ENCODE results near the gene VIM.
A peak's percentile ranks its signal among the peaks of the same experiment; 100 is the strongest.

The VIM gene

DNA sequence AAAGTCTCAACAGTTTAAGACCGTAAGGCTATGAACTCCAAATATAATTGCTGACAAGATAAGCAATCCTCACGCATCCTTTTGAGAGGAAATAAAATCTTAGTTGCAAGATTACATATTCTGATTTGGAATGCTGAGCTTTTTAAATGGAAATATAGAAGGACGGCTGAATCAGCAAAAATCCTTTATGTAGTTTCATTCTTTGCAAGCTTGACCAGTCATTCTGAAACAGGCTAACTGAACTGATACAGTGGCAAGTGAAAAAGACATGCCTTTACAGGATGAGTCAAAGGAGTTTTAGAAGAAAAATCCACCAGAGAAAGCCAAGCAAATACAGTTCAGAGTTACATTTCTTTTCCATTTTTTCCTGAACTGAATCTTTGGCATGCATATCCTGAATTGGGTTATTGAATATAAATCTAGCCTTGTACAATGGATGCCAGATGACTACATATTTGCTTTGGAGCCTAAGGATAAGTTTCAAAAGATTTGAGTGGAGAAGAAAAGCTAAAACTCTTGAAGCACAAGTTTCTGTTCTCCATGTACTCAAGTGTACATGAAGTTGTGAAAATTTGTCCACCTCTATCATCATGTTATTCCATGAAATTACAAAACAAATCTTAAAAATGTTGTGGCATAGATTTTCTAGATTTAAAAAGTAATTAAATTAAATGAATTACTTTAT is 4.4 kb downstream of the VIM start:
- H3K27ac ChIP-seq = peak overlapping the region; percentile 74
- ChIA-PET POLR2A (ENCODE audit: low non-redundant PET) (no interaction called here), CTCF (interaction anchor here (1.1 kb wide), 1 partner anchor 10 kb away, joined by 3 read pairs; no protein-coding TSS in a partner anchor)
- TF ChIP-seq, protein P1, sequence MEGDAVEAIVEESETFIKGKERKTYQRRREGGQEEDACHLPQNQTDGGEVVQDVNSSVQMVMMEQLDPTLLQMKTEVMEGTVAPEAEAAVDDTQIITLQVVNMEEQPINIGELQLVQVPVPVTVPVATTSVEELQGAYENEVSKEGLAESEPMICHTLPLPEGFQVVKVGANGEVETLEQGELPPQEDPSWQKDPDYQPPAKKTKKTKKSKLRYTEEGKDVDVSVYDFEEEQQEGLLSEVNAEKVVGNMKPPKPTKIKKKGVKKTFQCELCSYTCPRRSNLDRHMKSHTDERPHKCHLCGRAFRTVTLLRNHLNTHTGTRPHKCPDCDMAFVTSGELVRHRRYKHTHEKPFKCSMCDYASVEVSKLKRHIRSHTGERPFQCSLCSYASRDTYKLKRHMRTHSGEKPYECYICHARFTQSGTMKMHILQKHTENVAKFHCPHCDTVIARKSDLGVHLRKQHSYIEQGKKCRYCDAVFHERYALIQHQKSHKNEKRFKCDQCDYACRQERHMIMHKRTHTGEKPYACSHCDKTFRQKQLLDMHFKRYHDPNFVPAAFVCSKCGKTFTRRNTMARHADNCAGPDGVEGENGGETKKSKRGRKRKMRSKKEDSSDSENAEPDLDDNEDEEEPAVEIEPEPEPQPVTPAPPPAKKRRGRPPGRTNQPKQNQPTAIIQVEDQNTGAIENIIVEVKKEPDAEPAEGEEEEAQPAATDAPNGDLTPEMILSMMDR (conservative IDR thresholded peaks at IDR 0.05; ENCODE audit: low read depth) = no peak
- DNase-seq (ENCODE audit: low spot score) = no peak

DNA sequence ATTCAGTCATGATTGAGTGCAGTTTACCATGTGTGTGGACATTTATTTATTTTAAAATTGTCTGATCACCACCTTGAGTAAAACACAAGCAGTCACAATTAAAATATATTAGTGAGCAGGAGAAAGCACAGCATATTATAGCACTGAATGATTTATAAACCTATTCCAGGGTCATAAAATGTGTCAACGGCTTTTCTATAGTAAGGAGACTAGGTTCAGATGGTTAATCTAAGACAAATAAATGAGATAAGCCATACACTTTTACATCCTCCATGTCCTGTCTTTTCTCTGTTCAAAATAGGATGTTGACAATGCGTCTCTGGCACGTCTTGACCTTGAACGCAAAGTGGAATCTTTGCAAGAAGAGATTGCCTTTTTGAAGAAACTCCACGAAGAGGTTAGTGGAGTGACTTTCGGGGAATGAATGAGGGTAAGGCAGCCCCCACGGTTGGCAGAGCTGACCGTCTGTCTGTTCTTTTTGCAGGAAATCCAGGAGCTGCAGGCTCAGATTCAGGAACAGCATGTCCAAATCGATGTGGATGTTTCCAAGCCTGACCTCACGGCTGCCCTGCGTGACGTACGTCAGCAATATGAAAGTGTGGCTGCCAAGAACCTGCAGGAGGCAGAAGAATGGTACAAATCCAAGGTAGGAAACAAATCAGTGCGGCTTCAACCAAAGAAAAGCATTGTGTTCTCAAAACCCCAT is 5.4 kb downstream of the VIM start:
- DNase-seq (ENCODE audit: low spot score) = no peak
- TF ChIP-seq, protein P1 (conservative IDR thresholded peaks at IDR 0.05; ENCODE audit: low read depth) = no peak
- ChIA-PET POLR2A (ENCODE audit: low non-redundant PET) (no interaction called here), CTCF (interaction anchor here (0.9 kb wide), 1 partner anchor 64 kb away, joined by 3 read pairs; no protein-coding TSS in a partner anchor)
- H3K27ac ChIP-seq = peak overlapping the region; percentile 74

DNA sequence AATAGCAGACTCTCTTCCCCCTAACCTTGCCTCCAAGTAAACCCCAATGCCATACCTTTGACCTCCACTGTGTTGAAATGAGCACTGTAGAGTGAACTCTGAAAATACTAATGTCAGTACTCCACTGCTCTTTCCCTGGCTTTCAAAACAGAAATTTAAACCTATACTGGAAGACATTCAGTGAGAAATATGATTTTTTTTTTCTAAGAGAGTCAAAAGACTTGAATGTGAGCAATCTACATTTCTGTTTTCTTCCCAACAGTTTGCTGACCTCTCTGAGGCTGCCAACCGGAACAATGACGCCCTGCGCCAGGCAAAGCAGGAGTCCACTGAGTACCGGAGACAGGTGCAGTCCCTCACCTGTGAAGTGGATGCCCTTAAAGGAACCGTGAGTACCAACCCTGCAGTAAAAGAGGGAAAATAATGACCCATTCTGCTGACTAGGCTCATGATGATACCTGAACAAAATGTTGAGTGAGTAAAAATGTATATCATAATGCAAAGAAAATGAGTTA is 6.4 kb downstream of the VIM start:
- peak overlapping the region; percentile 67 for H3K27ac ChIP-seq
- DNase-seq (ENCODE audit: low spot score) = no peak
- TF ChIP-seq, protein P1 (conservative IDR thresholded peaks at IDR 0.05; ENCODE audit: low read depth) = no peak
- CTCF ChIA-PET = interaction anchor here (0.6 to 0.9 kb wide), 2 partner anchors 12 to 63 kb away, joined by 3 to 5 read pairs; no protein-coding TSS in a partner anchor
- POLR2A ChIA-PET (ENCODE audit: low non-redundant PET) = no interaction called here

DNA sequence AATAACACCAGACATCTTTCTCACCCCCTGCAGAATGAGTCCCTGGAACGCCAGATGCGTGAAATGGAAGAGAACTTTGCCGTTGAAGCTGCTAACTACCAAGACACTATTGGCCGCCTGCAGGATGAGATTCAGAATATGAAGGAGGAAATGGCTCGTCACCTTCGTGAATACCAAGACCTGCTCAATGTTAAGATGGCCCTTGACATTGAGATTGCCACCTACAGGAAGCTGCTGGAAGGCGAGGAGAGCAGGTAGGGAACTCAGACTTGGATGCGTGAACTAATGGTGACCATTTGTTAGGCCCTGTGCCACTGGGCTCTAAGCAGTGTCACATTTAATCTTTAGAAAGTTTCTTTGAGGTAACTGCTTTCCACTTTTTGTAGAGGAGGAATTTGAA is 7.1 kb downstream of the VIM start:
- H3K27ac ChIP-seq = peak overlapping the region; percentile 41; the same call in 1 of the 2 replicates
- CTCF ChIA-PET = interaction anchor here (0.6 kb wide), 1 partner anchor 12 kb away, joined by 5 read pairs; no protein-coding TSS in a partner anchor
- no peak for DNase-seq (ENCODE audit: low spot score)
- TF ChIP-seq, protein P1 (conservative IDR thresholded peaks at IDR 0.05; ENCODE audit: low read depth) = no peak; the same call in 1 of the 2 replicates
- POLR2A ChIA-PET (ENCODE audit: low non-redundant PET) = no interaction called here

DNA sequence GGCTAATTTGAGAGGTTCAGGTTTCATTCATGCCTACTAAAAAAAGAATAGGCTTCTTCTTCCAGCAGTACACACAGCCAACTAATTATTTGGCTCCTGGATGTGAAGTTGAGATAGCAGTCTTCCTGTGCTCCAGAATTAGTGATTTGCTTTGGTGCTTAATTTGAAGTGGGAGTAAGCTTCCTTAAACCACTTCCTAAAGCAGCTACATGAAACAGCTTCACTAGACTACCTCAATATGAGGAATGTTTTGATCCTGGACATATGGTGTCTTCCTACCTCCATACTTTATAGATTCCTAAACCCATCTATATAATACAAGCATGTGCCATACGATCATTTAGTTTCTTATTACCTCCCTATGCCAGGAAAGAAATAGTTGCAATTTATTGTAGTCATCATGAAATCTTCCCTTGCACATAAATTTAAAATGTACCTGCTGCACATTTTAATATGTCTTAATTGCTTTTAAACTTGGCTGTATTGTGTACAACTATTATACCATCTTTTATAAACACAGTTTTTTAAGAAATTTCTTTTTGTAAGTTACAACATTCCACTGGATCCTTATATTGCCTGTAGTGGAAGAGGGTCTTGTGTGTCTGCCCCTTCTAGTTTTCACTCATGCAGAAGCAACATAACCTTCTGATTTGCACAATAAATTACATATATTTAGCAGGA is 8.6 kb downstream of the VIM start:
- ChIA-PET CTCF (interaction anchor here (0.5 kb wide), 1 partner anchor 390 kb away, joined by 3 read pairs; no protein-coding TSS in a partner anchor), POLR2A (ENCODE audit: low non-redundant PET) (no interaction called here)
- TF ChIP-seq, protein P1 (conservative IDR thresholded peaks at IDR 0.05; ENCODE audit: low read depth) = no peak
- H3K27ac ChIP-seq = no peak overlapping the region
- no peak for DNase-seq (ENCODE audit: low spot score)

DNA sequence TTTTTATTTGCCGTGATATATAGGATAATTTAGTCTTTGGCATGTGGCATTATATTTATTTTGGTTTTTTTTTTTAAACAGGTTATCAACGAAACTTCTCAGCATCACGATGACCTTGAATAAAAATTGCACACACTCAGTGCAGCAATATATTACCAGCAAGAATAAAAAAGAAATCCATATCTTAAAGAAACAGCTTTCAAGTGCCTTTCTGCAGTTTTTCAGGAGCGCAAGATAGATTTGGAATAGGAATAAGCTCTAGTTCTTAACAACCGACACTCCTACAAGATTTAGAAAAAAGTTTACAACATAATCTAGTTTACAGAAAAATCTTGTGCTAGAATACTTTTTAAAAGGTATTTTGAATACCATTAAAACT is 9.1 kb downstream of the VIM start:
- no peak for DNase-seq (ENCODE audit: low spot score)
- POLR2A ChIA-PET (ENCODE audit: low non-redundant PET) = no interaction called here
- no peak overlapping the region for H3K27ac ChIP-seq
- TF ChIP-seq, protein P1 (conservative IDR thresholded peaks at IDR 0.05; ENCODE audit: low read depth) = no peak
- CTCF ChIA-PET = no interaction called here
